Esophagus muscularis mucosa (tissue), 4 donors: ENCODE results near the gene KLF13. TPM values are rescaled to one million over a fixed set of nuclear protein-coding genes. Genes with fewer than 3 reads are reported as not detected.

Experiments
- DNase-seq: peaks from one replicate; pipeline ENCODE4 v3.0.0-alpha.2; 2017; ENCODE audit errors: extremely low spot score
- H3K27ac ChIP-seq, 4 donors: fragments of 200-600 bp; sonication (generic); replicated peaks in 1 of 4; 1 replicate in 3 of 4; 2 replicates in 1 of 4; pipeline ENCODE4 v1.5.1; 2016 to 2019; ENCODE audit warnings: mild to moderate bottlenecking in 1 of 4
- H3K27me3 ChIP-seq, 4 donors: fragments of 200-600 bp; sonication (generic); one replicate each; pipeline versions ENCODE4 v1.5.1 to v1.6.0; 2016 to 2019
- H3K36me3 ChIP-seq, 4 donors: fragments of 200-600 bp; sonication (generic); one replicate each; pipeline ENCODE4 v1.5.1; 2016 to 2019
- H3K4me1 ChIP-seq, 4 donors: fragments of 200-600 bp; sonication (generic); one replicate each; pipeline ENCODE4 v1.5.1; 2016 to 2019
- H3K4me3 ChIP-seq, 4 donors: fragments of 200-600 bp; sonication (generic); 1 replicate in 2 of 4; 2 replicates in 2 of 4; pipeline ENCODE4 v1.5.1; 2016 to 2019; ENCODE audit warnings: mild to moderate bottlenecking in 4 of 4, moderate library complexity in 1 of 4
- H3K9me3 ChIP-seq, 4 donors: fragments of 200-600 bp; sonication (generic); 1 replicate in 3 of 4; 2 replicates in 1 of 4; pipeline ENCODE4 v1.5.1; 2016 to 2019
- EP300 ChIP-seq: sonication (generic); formaldehyde crosslinking; IDR thresholded peaks from one replicate; pipeline ENCODE4 v1.6.1; 2017; ENCODE audit warnings: antibody characterized with exemption
- POLR2A ChIP-seq: fragments of 450-650 bp; IDR thresholded peaks from one replicate; pipeline ENCODE4 v1.6.1; 2017; ENCODE audit warnings: antibody characterized with exemption, moderate library complexity, mild to moderate bottlenecking, low read depth
- POLR2AphosphoS5 ChIP-seq, 2 donors: sonication (generic); formaldehyde crosslinking; IDR thresholded peaks; one replicate each; pipeline ENCODE4 v1.6.1; 2017; ENCODE audit warnings: antibody characterized with exemption in 2 of 2
- WGBS: methylation state at CpG from one replicate; pipeline ENCODE4 v1.1.5; 2018; 5-methylcytosine and 5-hydroxymethylcytosine counted together
- intact Hi-C: fragments of 100-400 bp; cut with DNase I; formaldehyde crosslinking; loops from one replicate; pipeline ENCODE4 v1.15.1; 2023
- total RNA-seq, 4 donors: library from RNA; depleted of rRNA; stranded (reverse); fragments of >200 nt; gene quantifications; one replicate each; pipeline versions ENCODE4 v1.1.0 to v1.2.1, GENCODE V29; 2016
- TF ChIP-seq, protein P1 (sequence below), 3 experiments: fragments of 200-600 bp in 2 of 3; fragments of 450-650 bp in 1 of 3; sonication (generic) in 2 of 3; IDR thresholded peaks; one replicate each; pipeline ENCODE4 v1.5.1; 2017 to 2019; ENCODE audit warnings: antibody characterized with exemption in 3 of 3, mild to moderate bottlenecking in 2 of 3, moderate library complexity in 1 of 3

The KLF13 gene
- total RNA-seq, 4 donors from 2014 or later = 57.3 to 109 (median 74.2) TPM

GRCh38 chr15:31360843-31361763 lies 34.5 kb downstream of the KLF13 start:
- Histone ChIP-seq H3K27me3 (no peaks in the 10 kb centered on the region), H3K27ac (peak overlapping the region; percentile 58 to 93 (median 82)), H3K4me1 (peaks cover 98 to 100% (median 98%) of the 10 kb centered on the region in 4 donors), H3K9me3 (no peaks in the 10 kb centered on the region), H3K4me3 (peak overlapping the region in 1 of 4 donors; percentile 15), H3K36me3 (peaks cover 0 to 5% (median 0%) of the 10 kb centered on the region in 4 donors)
- TF ChIP-seq POLR2AphosphoS5 (IDR thresholded peaks at IDR 0.05) (peak in 1 of 2 donors; percentile 22), EP300 (no peak), POLR2A (no peak)
- TF ChIP-seq, protein P1, sequence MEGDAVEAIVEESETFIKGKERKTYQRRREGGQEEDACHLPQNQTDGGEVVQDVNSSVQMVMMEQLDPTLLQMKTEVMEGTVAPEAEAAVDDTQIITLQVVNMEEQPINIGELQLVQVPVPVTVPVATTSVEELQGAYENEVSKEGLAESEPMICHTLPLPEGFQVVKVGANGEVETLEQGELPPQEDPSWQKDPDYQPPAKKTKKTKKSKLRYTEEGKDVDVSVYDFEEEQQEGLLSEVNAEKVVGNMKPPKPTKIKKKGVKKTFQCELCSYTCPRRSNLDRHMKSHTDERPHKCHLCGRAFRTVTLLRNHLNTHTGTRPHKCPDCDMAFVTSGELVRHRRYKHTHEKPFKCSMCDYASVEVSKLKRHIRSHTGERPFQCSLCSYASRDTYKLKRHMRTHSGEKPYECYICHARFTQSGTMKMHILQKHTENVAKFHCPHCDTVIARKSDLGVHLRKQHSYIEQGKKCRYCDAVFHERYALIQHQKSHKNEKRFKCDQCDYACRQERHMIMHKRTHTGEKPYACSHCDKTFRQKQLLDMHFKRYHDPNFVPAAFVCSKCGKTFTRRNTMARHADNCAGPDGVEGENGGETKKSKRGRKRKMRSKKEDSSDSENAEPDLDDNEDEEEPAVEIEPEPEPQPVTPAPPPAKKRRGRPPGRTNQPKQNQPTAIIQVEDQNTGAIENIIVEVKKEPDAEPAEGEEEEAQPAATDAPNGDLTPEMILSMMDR (IDR thresholded peaks at IDR 0.05) = no peak
- DNase-seq = no peak
- intact Hi-C loops = no loop called here
- WGBS = 56% methylated on average over 10 of the region's 17 CpGs

DNA sequence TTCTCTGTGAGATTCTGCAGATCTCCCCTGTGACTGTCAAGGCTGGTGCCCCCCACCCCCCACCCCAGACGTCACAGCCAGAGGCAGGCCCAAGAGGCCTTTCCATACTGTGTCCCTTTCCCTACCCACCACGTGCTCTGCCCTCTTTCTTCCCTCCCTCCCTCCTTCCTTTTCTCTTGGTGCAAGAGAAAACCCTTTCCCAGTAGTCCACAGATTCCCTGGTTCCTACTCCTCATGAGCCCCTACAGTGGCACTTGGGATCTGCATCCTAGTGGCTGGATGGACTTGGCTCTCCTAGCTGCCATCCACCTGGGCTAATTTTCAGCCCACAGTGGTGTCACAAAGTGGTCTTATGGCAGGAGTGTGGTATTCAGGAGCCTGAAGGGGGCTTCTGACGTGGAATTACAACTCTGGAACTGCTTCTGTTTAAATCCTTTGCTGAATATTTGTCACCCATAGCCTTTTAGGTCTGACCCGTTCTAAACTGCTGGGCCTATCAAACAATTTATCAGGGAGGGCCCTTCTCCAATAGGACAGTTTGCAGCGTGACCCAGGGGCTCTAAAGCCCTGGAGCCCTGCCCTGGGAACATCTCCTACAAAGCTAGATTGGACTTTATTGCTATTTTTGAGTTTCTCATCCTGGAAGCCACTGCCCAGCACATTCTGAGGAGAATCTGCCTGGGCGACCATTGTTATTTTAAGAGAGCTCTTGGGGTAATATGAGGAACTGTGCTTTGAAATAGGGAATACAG lies 35.3 kb downstream of the KLF13 start:
- WGBS = 40% methylated on average over 6 of the region's 6 CpGs
- Histone ChIP-seq H3K27me3 (no peaks in the 10 kb centered on the region), H3K27ac (peak overlapping the region; percentile 58 to 93 (median 82)), H3K4me3 (peak overlapping the region in 1 of 4 donors; percentile 15), H3K36me3 (peaks cover 0 to 5% (median 0%) of the 10 kb centered on the region in 4 donors), H3K9me3 (no peaks in the 10 kb centered on the region), H3K4me1 (peaks cover 98 to 100% (median 98%) of the 10 kb centered on the region in 4 donors)
- DNase-seq = no peak
- TF ChIP-seq, protein P1 (IDR thresholded peaks at IDR 0.05) = peak in 1 of 3 experiments; percentile 2
- no peak for TF ChIP-seq POLR2A
- intact Hi-C loops = no loop called here

DNA sequence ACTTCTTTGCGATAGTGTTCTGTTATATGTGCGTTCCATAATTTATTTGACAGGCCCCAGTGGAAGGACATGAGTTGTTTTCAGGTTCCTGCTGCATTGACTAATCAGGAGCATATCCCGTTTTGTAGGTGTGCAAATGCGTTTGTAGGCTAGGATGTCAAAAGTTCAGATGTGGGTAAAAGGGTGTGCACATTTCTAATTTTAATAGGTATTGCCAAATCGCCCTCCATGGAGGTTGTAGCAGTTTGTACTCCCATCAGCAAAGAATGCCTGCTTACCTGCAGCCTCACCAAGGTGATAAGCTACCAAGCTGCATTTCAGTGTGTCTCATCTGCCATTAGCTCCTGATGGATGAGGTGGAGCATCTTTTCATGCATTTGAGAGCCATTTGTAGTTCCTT lies 36.3 kb downstream of the KLF13 start:
- H3K4me3 ChIP-seq = no peak overlapping the region
- intact Hi-C loops = no loop called here
- peaks cover 0 to 5% (median 0%) of the 10 kb centered on the region in 4 donors for H3K36me3 ChIP-seq
- peak overlapping the region; percentile 37 to 93 (median 92) for H3K27ac ChIP-seq
- no peaks in the 10 kb centered on the region for H3K9me3 ChIP-seq
- no peak for DNase-seq
- H3K27me3 ChIP-seq = no peaks in the 10 kb centered on the region
- H3K4me1 ChIP-seq = peaks cover 98 to 100% (median 98%) of the 10 kb centered on the region in 4 donors
- 67% methylated on average over 5 of the region's 5 CpGs for WGBS
- TF ChIP-seq, protein P1 (IDR thresholded peaks at IDR 0.05) = no peak
- no peak for TF ChIP-seq POLR2A

DNA sequence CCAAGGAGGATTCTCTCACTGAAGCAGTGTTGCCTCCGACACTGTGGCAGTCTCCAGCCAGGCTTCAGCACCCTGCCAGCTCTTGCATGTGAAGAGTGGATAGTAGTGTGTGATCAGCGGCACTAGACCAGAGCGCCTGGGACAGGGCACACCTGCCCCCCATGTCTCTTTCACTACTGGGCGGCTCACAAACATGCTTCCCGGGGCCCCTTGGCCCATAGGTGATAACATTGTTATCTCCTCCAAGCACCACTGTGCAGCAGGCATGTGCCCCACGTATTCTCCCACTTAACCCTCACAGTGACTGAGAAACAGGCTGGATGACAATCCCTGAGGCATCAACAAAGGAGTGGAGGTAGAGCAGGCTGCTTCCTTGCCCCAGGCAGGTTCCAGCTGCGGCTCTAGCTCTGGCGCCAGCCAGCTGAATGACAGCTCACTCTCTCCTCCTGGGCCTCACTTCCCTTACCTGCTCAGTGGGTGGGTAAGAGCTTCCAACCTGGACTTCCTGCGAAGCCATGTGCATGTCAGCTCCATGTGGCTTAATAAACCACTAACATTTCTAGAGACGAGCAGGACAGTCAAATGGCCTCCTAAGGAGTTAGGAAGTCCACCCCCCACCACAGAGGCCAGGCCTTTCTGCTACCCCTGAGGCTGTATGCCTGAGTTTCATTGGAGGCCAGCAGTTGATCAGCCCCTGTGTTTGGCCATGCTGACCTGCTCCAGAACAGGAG lies 37.8 kb downstream of the KLF13 start:
- no peak for TF ChIP-seq EP300
- no peak for TF ChIP-seq POLR2AphosphoS5 (IDR thresholded peaks at IDR 0.05)
- TF ChIP-seq, protein P1 (IDR thresholded peaks at IDR 0.05) = no peak
- no peak for TF ChIP-seq POLR2A
- intact Hi-C loops = loop anchor here (2.0 to 5.0 kb wide), 2 partner anchors 36 to 73 kb away; no protein-coding TSS in a partner anchor
- Histone ChIP-seq H3K4me1 (peaks cover 92 to 99% (median 98%) of the 10 kb centered on the region in 4 donors), H3K9me3 (no peaks in the 10 kb centered on the region), H3K27me3 (no peaks in the 10 kb centered on the region), H3K4me3 (peak overlapping the region in 1 of 4 donors; percentile 53), H3K27ac (peak overlapping the region; percentile 92 to 93 (median 92)), H3K36me3 (peaks cover 0 to under 1% (median 0%) of the 10 kb centered on the region in 4 donors)
- DNase-seq = no peak
- WGBS = 79% methylated on average over 10 of the region's 10 CpGs
